Spleen (tissue), 11 donors: Measurements from ENCODE around the gene PDIA5. TPM values are rescaled to one million over a fixed set of nuclear protein-coding genes. Genes with fewer than 3 reads are reported as not detected.

Experiments used
- DNase-seq: peaks from one replicate; pipeline ENCODE4 v3.0.0-alpha.2; 2020
- H3K27ac ChIP-seq, 8 donors: fragments of 200-600 bp; sonication (generic) in 7 of 8; 1 replicate in 4 of 8; 2 replicates in 4 of 8; pipeline versions ENCODE4 v1.5.0 to v1.8.0; 2016 to 2021; ENCODE audit warnings: inconsistent platforms in 4 of 8, mild to moderate bottlenecking in 4 of 8, moderate library complexity in 1 of 8
- H3K27me3 ChIP-seq, 7 donors: fragments of 200-600 bp; sonication (generic) in 6 of 7; replicated peaks in 1 of 7; 1 replicate in 4 of 7; 2 replicates in 3 of 7; pipeline versions ENCODE4 v1.5.0 to v1.8.0; 2016 to 2021; ENCODE audit warnings: inconsistent platforms in 3 of 7, mild to moderate bottlenecking in 1 of 7
- H3K36me3 ChIP-seq, 6 donors: fragments of 200-600 bp; sonication (generic) in 5 of 6; 1 replicate in 4 of 6; 2 replicates in 2 of 6; pipeline versions ENCODE4 v1.5.0 to v1.8.0; 2016 to 2021; ENCODE audit warnings: inconsistent platforms in 2 of 6
- H3K4me1 ChIP-seq, 6 donors: fragments of 200-600 bp; sonication (generic) in 5 of 6; 1 replicate in 3 of 6; 2 replicates in 3 of 6; pipeline versions ENCODE4 v1.5.0 to v1.8.0; 2016 to 2021; ENCODE audit warnings: inconsistent platforms in 3 of 6
- H3K4me3 ChIP-seq, 8 donors: fragments of 200-600 bp; sonication (generic) in 7 of 8; 1 replicate in 4 of 8; 2 replicates in 4 of 8; pipeline versions ENCODE4 v1.5.0 to v1.8.0; 2016 to 2021; ENCODE audit warnings: inconsistent platforms in 4 of 8, mild to moderate bottlenecking in 4 of 8, moderate library complexity in 2 of 8
- H3K9me3 ChIP-seq, 8 donors: fragments of 200-600 bp; sonication (generic) in 7 of 8; 1 replicate in 4 of 8; 2 replicates in 4 of 8; pipeline versions ENCODE4 v1.5.0 to v1.8.0; 2016 to 2021; ENCODE audit warnings: inconsistent platforms in 4 of 8
- POLR2A ChIP-seq, 3 donors: fragments of 450-650 bp; IDR thresholded peaks; one replicate each; pipeline ENCODE4 v1.5.1; 2017; ENCODE audit warnings: antibody characterized with exemption in 3 of 3, mild to moderate bottlenecking in 1 of 3
- POLR2AphosphoS5 ChIP-seq, 3 donors: sonication (generic); formaldehyde crosslinking; IDR thresholded peaks; one replicate each; pipeline ENCODE4 v1.5.1; 2017; ENCODE audit warnings: antibody characterized with exemption in 3 of 3
- WGBS, 5 donors: extraction: QIAGEN DNeasy Blood & Tissue Kit in 3 of 5; methylation state at CpG; one replicate each; pipeline versions ENCODE4 v1.1.5 to v1.1.7; 2013 to 2018; 5-methylcytosine and 5-hydroxymethylcytosine counted together
- intact Hi-C: fragments of 100-400 bp; cut with DNase I; formaldehyde crosslinking; loops from one replicate; pipeline ENCODE4 v1.15.0; 2023; ENCODE audit warnings: low total_unique reads
- polyA plus RNA-seq, 3 donors: library from polyadenylated mRNA; stranded (reverse); fragments of 200-250 nt; gene quantifications; one replicate each; pipeline ENCODE4 v1.2.1, GENCODE V29; 2013
- total RNA-seq, 7 donors: library from RNA; depleted of rRNA in 3 of 7; stranded (reverse); fragments of >200 nt in 3 of 7; fragmentation: NEBNext Ultra II Directional in 4 of 7; extraction: Animal tissue kit (Norgen Biotek cat#: 25700) in 4 of 7; gene quantifications; one replicate each; pipeline versions ENCODE4 v1.1.0 to v1.2.1, GENCODE V29; 2016 to 2021
- TF ChIP-seq, protein P1 (sequence below), 11 experiments: fragments of 200-600 bp in 7 of 11; fragments of 450-650 bp in 4 of 11; sonication (generic) in 4 of 11; IDR thresholded peaks in 8 of 11; conservative IDR thresholded peaks in 3 of 11; 1 replicate in 7 of 11; 2 replicates in 4 of 11; pipeline versions ENCODE4 v1.4.0 to v1.8.0; 2016 to 2021; ENCODE audit warnings: antibody characterized with exemption in 11 of 11, inconsistent platforms in 4 of 11, mild to moderate bottlenecking in 1 of 11
- donor health status: healthy with polysubstance abuse.
- donor health status: DM: no; HTN: no; CAD: no; lungs with moderate emphysema.
- donor health status: DM: no; HTN: no; CAD: no.
- donor health status: Bipolar disorder and iron deficiency.
- donor health status: healthy.
- donor health status: DM: no; HTN: no; CAD: no.
- donor health status: DM: yes; HTN: yes; CAD: no.

PDIA5 gene
- total and polyA plus RNA-seq, 10 donors: 5.8 to 30.2 (median 19.7) TPM

DNA sequence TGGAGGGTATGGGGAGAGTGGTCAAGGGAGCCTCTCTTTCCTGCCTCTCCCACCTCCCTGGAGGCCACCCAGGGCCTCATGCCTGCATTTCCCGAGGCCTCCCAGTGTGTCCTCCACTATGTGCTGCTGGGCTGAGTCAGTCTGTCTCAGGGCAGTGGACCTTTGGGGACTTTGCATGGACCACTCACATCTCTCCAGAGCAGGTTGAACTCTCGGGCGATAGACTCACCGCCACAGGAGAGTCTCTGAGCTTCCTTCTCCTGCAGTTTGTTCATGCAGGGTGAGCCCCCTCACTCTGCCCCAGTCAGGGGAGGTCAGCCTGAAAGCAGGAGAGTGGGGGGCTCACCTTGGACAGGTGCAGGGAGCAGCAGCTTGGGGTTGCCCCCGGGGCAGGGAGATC is 74.5 kb downstream of the PDIA5 start:
- Histone ChIP-seq H3K27ac (no peak overlapping the region), H3K27me3 (no peaks in the 10 kb centered on the region), H3K4me1 (no peaks in the 10 kb centered on the region), H3K36me3 (peaks cover 0 to 74% (median 17%) of the 10 kb centered on the region in 6 donors), H3K9me3 (no peaks in the 10 kb centered on the region), H3K4me3 (no peak overlapping the region)
- DNase-seq: peak; percentile 45
- TF ChIP-seq POLR2A (IDR thresholded peaks at IDR 0.05) (no peak), POLR2AphosphoS5 (IDR thresholded peaks at IDR 0.05) (no peak)
- intact Hi-C loops: no loop called here
- WGBS, 5 donors: 96 to 99% (median 98%) methylated on average over 3 to 5 of the region's 5 CpGs

DNA sequence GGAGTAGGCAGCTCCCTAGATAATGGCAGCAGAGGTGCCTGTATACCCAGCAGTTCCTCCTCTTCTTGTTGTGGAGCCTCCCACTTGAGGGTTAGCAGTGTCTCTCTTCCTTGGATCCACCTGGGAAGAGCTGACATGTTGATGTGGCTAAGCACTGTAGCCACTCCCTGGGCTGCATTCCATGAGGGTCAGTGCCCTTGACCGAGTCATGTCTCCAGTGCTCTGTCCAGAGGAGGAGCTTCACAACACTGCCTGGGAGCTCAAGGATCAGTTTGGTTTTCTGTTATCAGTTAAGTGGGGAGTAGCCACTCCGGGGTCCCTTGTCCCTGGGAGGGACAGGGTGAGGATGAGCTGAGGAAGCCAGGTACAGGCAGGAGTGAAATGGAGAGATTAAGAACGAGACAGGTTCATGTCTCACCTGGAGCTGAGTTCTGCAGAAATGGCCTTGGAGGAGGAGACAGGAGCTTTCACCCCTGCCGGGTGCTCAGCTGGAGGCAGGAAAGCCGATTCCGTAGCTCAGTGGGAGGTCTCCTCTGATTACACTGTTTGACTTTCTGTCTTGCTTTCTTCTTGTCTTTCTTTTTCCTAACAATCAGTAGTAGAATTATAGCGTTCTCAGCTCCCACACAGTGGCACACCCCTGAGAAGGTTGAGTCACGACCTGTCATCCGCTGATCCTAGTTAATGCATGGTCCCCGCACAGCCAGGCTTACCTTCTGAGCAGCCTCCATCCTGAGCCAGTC is 77.0 kb downstream of the PDIA5 start:
- H3K9me3 ChIP-seq: no peaks in the 10 kb centered on the region
- H3K27ac ChIP-seq: no peak overlapping the region
- TF ChIP-seq, protein P1, sequence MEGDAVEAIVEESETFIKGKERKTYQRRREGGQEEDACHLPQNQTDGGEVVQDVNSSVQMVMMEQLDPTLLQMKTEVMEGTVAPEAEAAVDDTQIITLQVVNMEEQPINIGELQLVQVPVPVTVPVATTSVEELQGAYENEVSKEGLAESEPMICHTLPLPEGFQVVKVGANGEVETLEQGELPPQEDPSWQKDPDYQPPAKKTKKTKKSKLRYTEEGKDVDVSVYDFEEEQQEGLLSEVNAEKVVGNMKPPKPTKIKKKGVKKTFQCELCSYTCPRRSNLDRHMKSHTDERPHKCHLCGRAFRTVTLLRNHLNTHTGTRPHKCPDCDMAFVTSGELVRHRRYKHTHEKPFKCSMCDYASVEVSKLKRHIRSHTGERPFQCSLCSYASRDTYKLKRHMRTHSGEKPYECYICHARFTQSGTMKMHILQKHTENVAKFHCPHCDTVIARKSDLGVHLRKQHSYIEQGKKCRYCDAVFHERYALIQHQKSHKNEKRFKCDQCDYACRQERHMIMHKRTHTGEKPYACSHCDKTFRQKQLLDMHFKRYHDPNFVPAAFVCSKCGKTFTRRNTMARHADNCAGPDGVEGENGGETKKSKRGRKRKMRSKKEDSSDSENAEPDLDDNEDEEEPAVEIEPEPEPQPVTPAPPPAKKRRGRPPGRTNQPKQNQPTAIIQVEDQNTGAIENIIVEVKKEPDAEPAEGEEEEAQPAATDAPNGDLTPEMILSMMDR (IDR thresholded peaks at IDR 0.05 in 8 of 11, conservative IDR thresholded peaks at IDR 0.05 in 3 of 11): no peak
- TF ChIP-seq POLR2A (IDR thresholded peaks at IDR 0.05): no peak
- no peak for TF ChIP-seq POLR2AphosphoS5 (IDR thresholded peaks at IDR 0.05)
- H3K4me1 ChIP-seq: no peaks in the 10 kb centered on the region
- peak; percentile 38 for DNase-seq
- intact Hi-C loops: no loop called here
- no peak overlapping the region for H3K4me3 ChIP-seq
- H3K27me3 ChIP-seq: no peaks in the 10 kb centered on the region
- peaks cover 0 to 85% (median 26%) of the 10 kb centered on the region in 6 donors for H3K36me3 ChIP-seq
- WGBS, 5 donors: 68 to 90% (median 80%) methylated on average over 10 of the region's 10 CpGs

DNA sequence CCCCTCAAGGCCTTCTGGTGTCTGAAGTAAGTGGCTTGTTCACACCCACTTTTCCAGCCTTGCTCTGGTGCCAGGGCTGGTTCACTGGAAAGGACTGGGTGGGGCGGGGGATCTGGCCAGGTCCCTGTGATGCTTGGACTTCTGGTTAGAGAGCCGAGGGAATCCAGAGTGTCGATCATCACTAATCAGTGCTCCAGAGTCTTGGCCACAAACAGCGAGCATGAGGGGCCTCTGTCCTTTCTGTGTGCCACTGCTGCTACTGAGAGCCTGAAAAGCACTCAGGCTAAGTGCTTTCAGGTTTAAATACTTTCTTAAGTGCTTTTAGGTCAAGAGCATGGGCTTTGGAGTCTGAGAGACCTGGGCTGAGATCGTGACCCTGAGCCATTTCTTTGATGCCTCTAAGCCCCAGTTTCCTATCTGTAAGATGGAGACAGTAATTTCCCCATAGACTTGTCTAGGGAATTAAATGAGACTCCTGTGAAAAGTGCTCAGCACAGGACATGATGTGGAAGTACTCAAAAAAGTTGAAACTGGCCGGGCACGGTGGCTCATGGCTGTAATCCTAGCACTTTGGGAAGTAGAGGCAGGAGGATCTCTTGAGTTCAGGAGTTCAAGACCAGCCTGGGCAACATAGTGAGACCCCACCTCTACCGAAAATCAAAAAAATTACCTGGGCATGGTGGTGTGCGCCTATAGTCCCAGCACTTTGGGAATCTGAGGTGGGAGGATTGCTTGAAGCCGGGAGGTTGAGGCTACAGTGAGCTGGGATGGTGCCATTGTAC is 81.1 kb downstream of the PDIA5 start:
- peaks cover 0 to 8% (median 0%) of the 10 kb centered on the region in 8 donors for H3K9me3 ChIP-seq
- H3K4me1 ChIP-seq: peaks cover 0 to 8% (median 0%) of the 10 kb centered on the region in 6 donors
- TF ChIP-seq, protein P1 (IDR thresholded peaks at IDR 0.05 in 8 of 11, conservative IDR thresholded peaks at IDR 0.05 in 3 of 11): no peak
- TF ChIP-seq POLR2A (IDR thresholded peaks at IDR 0.05) (no peak), POLR2AphosphoS5 (IDR thresholded peaks at IDR 0.05) (no peak)
- no peaks in the 10 kb centered on the region for H3K27me3 ChIP-seq
- no peak overlapping the region for H3K4me3 ChIP-seq
- no peak for DNase-seq
- intact Hi-C loops: no loop called here
- no peak overlapping the region for H3K27ac ChIP-seq
- WGBS, 5 donors: 89 to 97% (median 93%) methylated on average over 9 to 10 of the region's 10 CpGs
- H3K36me3 ChIP-seq: peaks cover 0 to 85% (median 42%) of the 10 kb centered on the region in 6 donors

- intact Hi-C loops: no loop called here
- Histone ChIP-seq H3K4me1 (peaks cover 0 to 16% (median 0%) of the 10 kb centered on the region in 6 donors), H3K4me3 (no peak overlapping the region), H3K36me3 (peaks cover 0 to 93% (median 42%) of the 10 kb centered on the region in 6 donors), H3K9me3 (peaks cover 0 to 8% (median 0%) of the 10 kb centered on the region in 8 donors), H3K27ac (no peak overlapping the region), H3K27me3 (no peaks in the 10 kb centered on the region)
- TF ChIP-seq, protein P1 (IDR thresholded peaks at IDR 0.05 in 8 of 11, conservative IDR thresholded peaks at IDR 0.05 in 3 of 11): no peak
- DNase-seq: no peak
- 90 to 98% (median 98%) methylated on average over 8 of the region's 8 CpGs for WGBS, 5 donors
These were observed 81.9 kb downstream of the PDIA5 start for GRCh38 chr3:123148772-123149171.
